Jurkat, Clone E6-1 (cell line): ENCODE measurements around the gene TRPV6. TPM values are rescaled to one million over a fixed set of nuclear protein-coding genes. Genes with fewer than 3 reads are reported as not detected.
A peak's percentile ranks its signal among the peaks of the same experiment; 100 is the strongest.

Source experiments
- DNase-seq: peaks from one replicate; pipeline ENCODE4 v3.0.0-alpha.2; 2011; ENCODE audit warnings: low read depth, low spot score
- H3K4me3 ChIP-seq: 2 replicates; pipeline ENCODE4 v1.5.1; 2011; ENCODE audit warnings: mild to moderate bottlenecking, low read length, control low read depth, moderate library complexity
- polyA plus RNA-seq: library from polyadenylated mRNA; unstranded; fragments of >200 nt; gene quantifications from one replicate; pipeline ENCODE4 v1.2.1, GENCODE V29; 2012; ENCODE audit warnings: missing spikeins; ENCODE audit not compliant: insufficient read length, insufficient read depth

The TRPV6 gene
- polyA plus RNA-seq, result not detected

DNA sequence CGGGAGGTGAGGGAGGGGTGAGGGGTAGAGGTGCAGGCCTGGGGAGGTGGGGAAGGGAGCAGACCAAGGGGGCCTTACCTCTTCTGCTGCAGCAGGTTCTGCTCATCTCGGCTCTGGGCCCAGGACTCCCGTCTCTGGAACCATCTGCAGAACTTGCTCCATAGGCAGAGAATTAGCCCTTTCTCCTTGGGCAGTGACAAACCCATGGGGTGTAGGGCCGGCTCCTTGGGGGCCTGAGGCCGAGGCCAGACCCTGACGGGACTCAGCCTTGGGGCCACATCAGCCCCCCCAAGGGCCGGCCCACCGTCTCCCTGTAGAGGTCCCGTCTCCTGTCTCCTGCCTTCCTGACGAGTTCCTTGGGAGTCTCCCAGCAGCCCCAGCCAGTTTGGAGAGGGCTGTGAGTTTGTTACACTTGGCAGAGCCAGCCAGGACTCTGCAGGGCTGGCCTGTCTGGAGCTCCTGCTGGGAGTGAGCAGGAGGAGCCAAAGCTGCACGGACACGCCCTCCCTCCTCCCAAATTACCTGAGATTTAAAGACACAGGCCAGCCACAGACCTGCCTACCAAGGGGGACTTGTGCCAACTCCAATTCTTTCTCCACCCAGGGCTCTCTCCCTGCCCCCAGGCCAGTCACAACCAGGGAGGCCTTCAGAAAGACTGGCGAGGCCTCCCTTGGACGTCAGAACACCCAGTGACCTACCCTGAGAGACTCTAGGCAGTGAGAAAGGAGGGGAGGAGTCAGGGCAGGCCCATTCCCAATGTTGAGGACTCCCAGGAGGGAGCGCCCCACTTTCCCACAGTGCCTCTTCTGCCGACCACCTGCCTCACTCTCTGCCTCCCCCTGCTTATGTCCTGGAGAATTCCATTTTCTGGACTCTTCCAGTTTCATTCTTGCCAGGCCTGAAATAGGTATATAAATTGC lies at the start of gene TRPV6:
Gene TRPV6, minus strand, starts transcription at position 435 of the 920 bp plus-strand sequence.
- no peak for DNase-seq
- no peak within 1 kb of the TSS for H3K4me3 ChIP-seq

DNA sequence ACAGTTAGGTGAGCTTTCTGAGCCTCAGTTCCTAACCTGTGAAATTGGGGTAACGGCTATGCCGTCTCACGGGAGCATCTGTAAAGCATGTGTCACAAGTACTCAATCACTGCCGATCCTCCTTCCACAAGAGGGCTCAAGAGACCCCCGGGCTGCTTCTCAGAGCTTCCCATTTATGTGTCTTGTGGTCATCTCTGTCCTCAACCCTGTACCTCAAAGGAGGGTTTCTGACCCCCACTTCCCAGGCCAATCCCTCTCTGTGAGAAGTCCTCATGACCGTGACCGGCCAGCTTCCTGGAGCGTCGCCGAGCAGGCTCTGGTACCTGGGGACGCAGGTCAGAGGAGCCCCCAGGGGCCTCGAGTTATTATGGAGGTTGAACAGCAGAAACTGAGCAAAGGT lies 48.5 kb upstream of the TRPV6 start:
- no peak overlapping the region for H3K4me3 ChIP-seq
- DNase-seq, result no peak

DNA sequence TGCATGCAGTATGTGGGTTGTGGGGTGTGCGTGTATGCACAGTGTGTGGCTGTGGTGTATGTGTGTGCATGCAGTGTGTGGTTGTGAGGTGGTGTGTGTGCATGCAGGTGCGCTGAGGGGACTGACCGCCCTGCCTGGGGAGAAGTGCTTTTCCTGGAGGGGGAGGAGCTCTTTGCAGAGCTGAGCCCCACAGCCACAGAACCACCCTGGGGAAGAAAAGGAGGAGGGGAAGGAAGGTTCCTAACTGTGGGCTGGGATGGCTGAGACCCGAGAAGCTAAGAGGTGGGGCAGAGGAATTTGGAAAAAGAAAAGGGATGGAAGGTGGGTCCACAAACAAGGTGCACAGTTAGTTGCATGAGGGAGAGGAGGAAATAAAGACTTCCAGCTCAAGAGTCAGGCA lies 48.1 kb upstream of the TRPV6 start, which contains the start of gene TRPV5:
Gene TRPV5, minus strand, starts transcription at position 123 of the 400 bp plus-strand sequence. CDS start 287 bp downstream, outside the sequence.
- peak; percentile 26 for DNase-seq
- no peak within 1 kb of the TSS for H3K4me3 ChIP-seq

DNA sequence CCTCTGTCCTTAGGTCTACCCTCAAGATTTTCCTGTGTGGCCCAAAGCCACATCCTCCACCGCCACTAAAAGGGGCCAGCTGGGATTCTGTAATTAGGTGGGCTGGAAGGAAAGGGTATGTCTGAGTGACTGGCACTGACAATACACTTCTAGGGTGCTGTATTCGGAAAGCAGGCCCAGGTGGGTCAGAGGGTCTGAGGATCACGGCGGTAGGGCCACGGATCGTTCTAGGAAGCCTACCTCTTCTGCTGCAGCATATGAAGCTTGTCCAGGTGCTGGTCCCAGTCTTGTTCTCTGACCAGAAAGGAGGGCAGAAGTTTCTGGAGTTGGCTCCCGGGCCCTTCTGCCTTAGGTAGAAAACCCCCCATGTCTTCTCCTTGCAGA lies 47.5 kb upstream of the TRPV6 start:
- DNase-seq, result no peak
- no peak overlapping the region for H3K4me3 ChIP-seq

DNA sequence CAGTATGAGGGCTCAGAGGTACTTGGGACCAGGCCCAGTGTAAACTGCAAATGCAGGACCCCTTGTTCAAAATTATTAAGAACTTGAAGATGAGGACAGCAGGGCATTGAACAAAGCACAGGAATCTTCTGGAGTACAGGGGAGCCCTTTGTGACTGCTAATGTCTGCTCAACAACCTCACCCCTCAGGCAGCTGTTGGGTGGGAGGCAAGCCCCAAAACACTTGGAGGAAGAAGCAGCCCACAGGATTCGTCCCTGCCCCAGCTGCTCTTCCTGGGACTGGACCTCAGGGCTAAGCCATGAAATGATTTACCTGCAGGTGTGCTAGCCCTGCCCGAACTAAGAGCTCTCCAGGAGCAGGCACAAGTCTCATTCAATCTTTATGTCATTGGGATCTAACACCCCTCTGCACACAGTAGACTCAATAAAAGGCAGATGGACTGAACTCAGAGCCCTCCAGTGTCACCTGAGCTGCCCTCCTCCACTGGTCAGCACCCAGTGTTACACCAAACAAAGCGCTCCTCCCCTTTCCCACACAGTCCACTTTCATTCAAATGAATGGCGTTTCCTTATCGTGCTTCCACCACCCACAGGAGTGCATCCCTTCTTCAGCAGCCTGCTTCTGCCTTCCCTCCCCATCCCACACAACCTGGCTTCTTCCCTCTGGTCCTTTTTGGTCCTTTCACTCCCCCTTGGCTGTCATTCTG lies 47.0 kb upstream of the TRPV6 start:
- H3K4me3 ChIP-seq, result no peak overlapping the region
- no peak for DNase-seq

DNA sequence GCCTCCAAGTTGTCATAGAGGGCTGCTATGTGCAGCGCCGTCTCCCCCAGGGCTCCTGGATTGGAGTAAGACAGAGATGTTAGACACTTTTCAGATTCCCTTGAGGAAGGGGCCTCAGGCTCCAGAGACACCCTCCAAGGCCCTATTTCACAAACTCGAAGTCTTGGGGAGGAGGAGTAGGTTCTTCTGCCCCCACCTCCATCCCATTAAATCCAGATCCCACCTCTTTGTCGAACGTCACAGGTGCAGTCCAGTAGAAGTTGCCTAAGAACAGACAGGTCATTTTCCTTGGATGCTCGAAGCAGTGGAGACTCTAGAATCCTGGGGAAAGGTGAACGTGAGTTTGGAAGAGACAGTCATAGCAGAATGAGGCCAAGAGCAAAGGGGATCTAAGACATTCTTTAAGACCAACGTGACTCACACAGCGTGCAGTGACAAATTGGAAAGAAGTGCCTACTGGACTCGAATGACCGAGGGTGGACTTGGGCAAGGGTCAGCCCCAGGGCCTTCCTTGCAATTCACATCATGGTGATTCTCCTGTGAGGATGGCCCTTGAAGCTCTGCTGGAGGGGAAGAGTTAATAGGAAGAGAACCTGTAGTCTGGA lies 44.7 kb upstream of the TRPV6 start:
- no peak for DNase-seq
- H3K4me3 ChIP-seq, result no peak overlapping the region

DNA sequence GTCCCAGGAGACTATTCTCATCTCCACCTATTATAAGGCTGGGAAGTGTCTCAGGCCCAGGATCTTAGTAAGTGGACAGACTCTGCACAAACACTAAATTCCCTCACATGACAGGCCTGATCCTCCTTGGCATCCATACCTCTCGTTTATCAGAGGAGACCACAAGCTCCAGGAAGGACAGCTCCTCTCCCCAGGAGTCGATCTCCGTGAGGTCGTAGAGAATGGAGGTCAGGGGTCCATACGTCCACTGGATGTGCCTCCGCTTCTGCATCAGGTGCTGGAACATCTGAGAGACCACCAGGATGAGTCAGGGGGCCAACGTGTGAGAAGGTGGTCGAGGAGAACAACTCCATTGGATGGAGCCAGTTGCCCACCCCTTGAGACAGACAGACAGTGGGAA lies 42.4 kb upstream of the TRPV6 start:
- no peak overlapping the region for H3K4me3 ChIP-seq
- no peak for DNase-seq

DNA sequence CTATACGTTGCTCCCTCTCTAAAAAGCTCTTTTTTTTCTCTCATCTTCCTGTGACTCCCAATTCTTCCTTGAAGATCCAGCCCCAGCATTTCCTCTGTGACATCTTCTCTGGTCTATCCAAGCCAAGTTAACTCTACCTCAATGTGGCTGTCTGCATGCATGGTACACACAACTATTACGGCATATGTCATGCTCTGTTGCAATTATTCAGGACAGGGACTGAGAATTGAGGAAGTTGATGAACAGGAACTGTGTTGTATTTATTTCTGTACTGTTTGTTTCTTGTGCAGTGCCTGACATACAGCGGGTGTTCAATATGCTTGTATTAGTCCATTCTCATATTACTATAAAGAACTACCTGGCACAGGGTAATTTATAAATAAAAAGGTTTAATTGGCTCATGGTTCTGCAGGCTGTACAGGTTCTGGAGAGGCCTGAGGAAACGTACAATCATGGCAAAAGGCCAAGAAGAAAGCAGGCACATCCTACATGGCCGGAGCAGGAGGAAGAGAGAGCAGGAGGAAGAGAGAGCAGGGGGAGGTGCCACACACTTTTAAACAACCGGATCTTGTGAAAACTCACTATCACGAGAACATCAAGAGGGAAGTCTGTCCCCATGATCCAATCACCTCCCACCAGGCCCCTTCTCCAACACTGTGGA lies 41.7 kb upstream of the TRPV6 start:
- no peak overlapping the region for H3K4me3 ChIP-seq

DNA sequence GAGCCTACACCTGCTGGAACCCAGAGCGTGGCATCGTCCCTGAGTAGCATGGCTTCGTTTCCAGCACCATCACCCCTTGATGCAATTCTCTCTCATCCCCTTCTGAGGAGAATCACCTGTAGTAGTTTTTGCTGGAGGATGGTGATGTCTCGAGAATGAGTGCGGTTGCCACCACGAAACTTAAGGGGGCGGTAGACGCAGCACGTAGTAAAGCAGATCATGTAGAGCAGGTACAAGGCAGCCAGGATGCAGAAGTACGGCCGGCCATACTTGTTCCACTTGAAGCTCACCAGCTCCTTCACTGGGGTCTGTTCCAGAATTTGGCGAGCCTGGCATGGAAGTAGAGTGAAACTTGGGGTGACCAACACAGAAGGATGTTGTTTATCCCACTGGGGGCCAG lies 39.9 kb upstream of the TRPV6 start:
- H3K4me3 ChIP-seq, result no peak overlapping the region
- peak; percentile 28 for DNase-seq

More for the DNA sequence above, 41.7 kb upstream of the TRPV6 start:
- no peak for DNase-seq

DNA sequence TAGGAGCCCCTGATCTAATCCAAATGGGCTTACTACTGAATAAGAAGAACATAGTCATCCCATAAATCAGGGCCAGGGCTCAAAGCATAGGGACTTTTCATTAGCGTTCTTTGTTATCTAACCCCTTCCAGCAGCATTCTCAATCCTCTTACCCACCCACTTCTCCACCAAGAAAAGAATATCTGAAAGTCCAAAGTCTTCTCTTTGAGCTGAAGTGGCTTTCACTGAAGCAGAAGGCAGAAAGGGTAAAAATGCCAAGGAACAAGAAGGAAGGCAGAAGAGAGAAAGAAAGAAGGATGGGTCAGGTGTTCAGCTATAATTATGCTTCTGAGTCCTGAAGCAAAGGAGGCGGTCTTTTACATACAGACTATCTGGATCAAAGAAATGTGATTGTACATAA lies 37.8 kb upstream of the TRPV6 start:
- no peak overlapping the region for H3K4me3 ChIP-seq
- no peak for DNase-seq

DNA sequence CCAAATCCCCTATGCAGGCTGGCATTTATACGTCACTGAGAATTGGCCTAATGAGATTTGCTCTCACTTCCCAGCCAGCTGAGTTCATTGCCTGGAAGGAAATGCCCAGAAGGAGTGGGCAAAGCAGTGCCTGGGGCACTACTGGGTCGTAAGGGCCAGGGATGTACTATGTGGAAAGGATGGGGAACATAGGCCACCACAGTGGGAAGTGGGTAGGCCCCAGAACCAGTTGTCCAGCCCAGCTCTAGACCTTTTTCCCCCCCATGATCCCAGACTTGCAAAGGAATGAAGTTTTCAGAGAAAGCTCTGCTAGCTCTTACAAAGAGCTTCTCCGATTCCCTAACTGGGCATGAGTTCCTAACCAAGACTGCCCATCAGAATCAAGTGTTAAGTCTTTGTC lies 34.1 kb upstream of the TRPV6 start:
- DNase-seq, result no peak
- no peak overlapping the region for H3K4me3 ChIP-seq

DNA sequence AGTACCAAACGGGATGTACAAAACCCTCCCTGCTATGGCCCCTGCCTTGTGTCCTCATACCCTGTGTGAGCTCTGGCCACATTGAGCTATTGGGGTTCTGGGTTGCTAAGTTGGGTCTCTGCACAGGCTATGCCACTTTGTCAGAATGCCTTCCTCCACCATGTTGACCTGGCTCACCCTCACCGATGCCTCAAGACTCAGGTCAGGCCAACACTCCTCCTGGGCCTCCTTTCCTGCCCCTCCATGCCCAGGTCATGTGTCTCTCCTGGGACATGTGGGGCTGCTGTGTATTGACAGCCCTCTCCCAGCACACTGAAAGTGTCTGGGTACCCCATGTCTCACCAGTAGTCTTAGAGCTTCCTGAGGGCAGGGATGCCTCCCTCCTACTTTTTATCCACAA lies 33.4 kb upstream of the TRPV6 start:
- no peak overlapping the region for H3K4me3 ChIP-seq
- DNase-seq, result no peak

DNA sequence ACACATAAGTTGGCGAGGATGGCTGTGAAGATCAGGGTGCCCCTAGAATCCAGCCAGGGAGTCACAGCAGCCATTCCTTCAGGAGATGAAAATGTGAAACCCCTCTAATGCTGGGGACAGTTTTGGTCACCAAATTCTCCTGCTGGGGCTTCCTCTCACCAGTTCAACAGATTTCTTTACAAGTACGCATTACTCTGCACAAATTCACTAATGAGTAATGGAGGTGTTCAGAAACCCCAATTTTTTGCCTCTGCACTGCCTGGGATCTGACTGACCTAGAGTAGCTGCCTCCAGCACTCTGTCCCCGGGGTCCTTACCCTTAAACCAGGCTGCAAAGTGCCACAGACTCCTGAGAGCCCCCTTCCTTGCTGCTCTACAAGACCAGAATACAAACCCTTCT lies 31.9 kb upstream of the TRPV6 start:
- no peak for DNase-seq
- no peak overlapping the region for H3K4me3 ChIP-seq

DNA sequence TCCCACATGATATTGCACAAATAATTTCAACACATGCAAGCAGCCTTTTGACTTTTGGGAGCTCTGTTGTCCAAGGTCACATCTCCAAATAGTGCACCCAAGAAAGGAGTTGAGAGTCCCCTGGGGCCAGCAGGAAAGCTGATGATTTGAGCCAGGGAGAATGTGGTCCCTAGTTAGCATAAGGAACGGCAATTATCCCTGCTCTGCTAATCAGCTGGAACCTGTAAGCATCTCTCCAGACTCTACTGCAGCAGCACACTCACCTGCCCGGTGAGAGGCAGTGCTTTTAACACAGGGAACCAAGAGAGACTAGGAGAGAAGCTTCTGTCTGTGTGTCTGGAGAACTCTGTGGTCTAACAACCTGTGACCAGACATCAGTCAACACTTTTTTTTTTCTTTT lies 31.0 kb upstream of the TRPV6 start:
- DNase-seq, result no peak
- no peak overlapping the region for H3K4me3 ChIP-seq

DNA sequence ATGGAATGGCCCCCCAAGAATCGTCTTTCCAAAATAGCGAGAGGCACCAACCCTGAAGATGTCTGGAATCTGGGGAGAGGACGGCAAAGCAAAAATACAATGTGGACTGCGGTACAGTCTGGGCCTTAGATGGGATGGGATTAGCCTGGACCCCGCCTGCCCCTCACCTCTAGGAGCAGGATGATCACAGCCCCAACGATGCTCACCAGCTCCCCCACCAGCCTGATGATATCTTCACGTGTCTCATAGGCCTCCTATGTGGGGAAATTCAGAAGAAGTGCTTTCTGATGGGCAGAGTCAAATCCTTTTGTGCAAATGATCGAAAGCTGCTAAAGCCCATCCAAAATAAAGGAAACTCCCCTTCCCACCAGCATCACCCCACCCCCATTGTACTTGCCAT lies 29.8 kb upstream of the TRPV6 start:
- H3K4me3 ChIP-seq, result no peak overlapping the region
- DNase-seq, result no peak

DNA sequence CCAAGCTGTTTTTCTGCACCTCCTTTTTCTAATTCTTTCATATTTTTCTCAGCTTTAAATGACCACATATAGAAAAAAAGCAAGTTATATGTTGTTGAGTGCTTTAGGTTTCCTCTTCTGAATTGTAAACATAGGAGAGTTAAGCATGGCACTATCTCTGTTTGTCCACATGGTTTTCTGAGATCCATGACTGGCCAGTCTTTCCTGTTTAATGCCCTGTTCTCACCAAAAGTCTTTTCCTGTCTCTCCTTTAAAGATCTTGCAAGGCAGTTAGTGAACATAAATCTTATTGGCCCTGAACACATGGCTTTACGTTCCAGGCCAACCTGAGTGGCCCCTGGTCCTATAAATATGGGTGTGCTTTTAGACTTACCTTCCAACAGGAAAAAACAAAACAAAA lies 28.6 kb upstream of the TRPV6 start:
- no peak overlapping the region for H3K4me3 ChIP-seq
- DNase-seq, result no peak

DNA sequence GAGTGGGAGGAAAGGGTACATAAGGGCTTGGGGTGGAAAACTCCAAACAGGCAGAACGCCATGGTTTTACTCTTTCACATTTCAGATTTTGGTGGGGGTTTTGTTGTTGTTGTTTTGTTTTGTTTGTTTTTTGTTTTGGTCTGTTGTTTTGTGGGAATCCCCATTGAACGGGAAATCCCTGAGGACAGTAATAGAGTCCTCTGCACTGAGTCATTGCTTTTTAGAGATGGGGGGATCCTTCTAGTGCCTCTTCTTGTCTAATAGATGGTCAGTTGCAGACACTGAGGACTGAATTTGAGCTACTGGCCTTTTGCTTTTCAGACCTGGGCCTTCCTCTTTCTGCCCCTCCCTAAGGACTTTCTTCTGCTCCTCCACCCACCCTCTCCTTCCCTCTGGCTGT lies 28.0 kb upstream of the TRPV6 start:
- DNase-seq, result no peak
- H3K4me3 ChIP-seq, result no peak overlapping the region

DNA sequence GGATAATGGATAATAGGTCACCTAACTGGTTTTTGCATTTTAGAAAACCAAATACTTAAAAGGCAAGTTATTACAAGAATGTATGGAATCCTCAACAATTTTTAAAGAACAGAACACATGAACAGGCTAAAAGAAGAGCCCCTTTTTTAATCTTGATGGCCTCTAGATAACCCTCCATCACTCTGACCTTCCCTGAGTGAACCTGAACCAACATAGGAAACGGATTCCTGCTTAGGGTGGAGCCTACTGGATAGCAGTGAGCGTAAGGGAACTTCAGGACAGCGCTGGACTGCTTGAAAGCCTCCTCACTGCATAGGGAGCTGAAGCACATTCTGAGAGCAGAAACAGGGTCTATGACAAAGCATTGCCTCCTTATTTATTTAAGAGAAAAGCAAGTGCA lies 27.5 kb upstream of the TRPV6 start:
- H3K4me3 ChIP-seq, result no peak overlapping the region

DNA sequence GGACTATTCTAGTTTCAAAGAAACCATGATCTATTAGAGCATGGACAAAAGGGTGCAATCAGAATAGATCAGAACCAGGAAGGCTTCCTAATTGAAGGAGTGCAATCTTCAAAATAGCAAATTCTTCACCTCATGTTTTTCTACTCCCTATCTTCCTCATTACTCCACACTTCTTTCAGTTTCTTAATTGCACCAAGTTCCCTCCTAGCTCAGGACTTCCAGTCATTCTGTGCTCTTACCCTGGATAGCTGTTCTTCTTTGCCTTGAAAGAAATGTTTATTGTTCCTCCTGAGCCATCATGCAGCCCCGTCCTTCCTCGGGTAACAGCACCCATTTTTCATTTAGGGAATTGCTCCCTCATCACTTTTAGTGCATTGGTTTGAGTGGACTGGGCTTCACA lies 24.9 kb upstream of the TRPV6 start:
- no peak for DNase-seq
- H3K4me3 ChIP-seq, result no peak overlapping the region

More for the DNA sequence above, 27.5 kb upstream of the TRPV6 start:
- DNase-seq, result no peak
